ENCODE results near the gene SHBG.
"Not testable (repeated sequence)": the region's sequence is repeated elsewhere in the genome, so short reads cannot be mapped to it uniquely, and the experiment has no call there.

Gene SHBG

GRCh38 chr17:7627250-7628121 lies 2.4 kb upstream of the SHBG start, which contains the start of gene SAT2:
SAT2 (minus strand) TSS chr17:7627821; CDS start chr17:7627635, 186 bp downstream.
- H3K27ac ChIP-seq: peak within 1 kb of the TSS; percentile 83
- TF ChIP-seq CTCF (conservative IDR thresholded peaks at IDR 0.05): no peak

GRCh38 chr17:7631398-7632380 lies 1.8 kb downstream of the SHBG start:
- TF ChIP-seq CTCF (conservative IDR thresholded peaks at IDR 0.05): no peak
- H3K27ac ChIP-seq: no peak overlapping the region

- H3K27ac ChIP-seq: no peak overlapping the region
- TF ChIP-seq CTCF (conservative IDR thresholded peaks at IDR 0.05): peak; percentile 62
Observed at GRCh38 chr17:7632492-7632894, 2.6 kb downstream of the SHBG start.

- no peak for TF ChIP-seq CTCF (conservative IDR thresholded peaks at IDR 0.05)
- no peak overlapping the region for H3K27ac ChIP-seq
Observed at GRCh38 chr17:7633093-7633492, 3.2 kb downstream of the SHBG start.

GRCh38 chr17:7634384-7634783 lies 4.4 kb downstream of the SHBG start:
- TF ChIP-seq CTCF (conservative IDR thresholded peaks at IDR 0.05): peak; percentile 32
- no peak overlapping the region for H3K27ac ChIP-seq

- no peak for TF ChIP-seq CTCF (conservative IDR thresholded peaks at IDR 0.05)
- H3K27ac ChIP-seq: no peak overlapping the region
Observed at GRCh38 chr17:7636163-7636562, 6.2 kb downstream of the SHBG start.

GRCh38 chr17:7640783-7641182 lies 10.8 kb downstream of the SHBG start:
- TF ChIP-seq CTCF (conservative IDR thresholded peaks at IDR 0.05): no peak
- H3K27ac ChIP-seq: no peak overlapping the region

GRCh38 chr17:7641635-7642034 lies 11.7 kb downstream of the SHBG start:
- H3K27ac ChIP-seq: not testable (repeated sequence)
